KBM-7 (cell line): Measurements from ENCODE around the gene STK4.

ENCODE experiments used
- DNase-seq: peaks from one replicate; pipeline ENCODE4 v3.0.0-alpha.2; 2015
- in situ Hi-C: fragments of 300-500 bp; cut with MboI; formaldehyde crosslinking; loops from 2 replicates; pipeline ENCODE4 v1.14.3; 2020; ENCODE audit warnings: low sequenced_read_pairs, low pct_unique_long_range_greater_than_20kb, mixed read lengths

STK4 gene

DNA sequence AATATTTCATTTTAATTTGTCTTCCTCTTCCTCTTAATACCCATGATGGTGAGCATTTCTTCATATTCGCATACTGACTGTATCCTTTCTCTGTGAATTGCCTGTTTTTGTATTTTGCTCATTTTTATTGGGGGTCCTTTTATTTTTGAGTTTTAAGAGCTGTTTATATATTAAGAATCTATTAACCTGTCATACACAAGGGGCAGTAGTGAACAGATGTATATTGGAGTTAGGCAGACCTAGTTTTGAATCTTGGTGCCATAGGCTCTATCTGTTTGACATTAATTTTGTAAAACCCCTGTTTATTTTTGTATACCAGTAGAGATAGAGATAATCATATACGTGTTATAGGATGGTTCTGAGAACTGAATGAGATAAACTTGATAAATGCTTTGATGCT lies 151.7 kb downstream of the STK4 start:
- DNase-seq, result no peak
- in situ Hi-C loops, result no loop called here

DNA sequence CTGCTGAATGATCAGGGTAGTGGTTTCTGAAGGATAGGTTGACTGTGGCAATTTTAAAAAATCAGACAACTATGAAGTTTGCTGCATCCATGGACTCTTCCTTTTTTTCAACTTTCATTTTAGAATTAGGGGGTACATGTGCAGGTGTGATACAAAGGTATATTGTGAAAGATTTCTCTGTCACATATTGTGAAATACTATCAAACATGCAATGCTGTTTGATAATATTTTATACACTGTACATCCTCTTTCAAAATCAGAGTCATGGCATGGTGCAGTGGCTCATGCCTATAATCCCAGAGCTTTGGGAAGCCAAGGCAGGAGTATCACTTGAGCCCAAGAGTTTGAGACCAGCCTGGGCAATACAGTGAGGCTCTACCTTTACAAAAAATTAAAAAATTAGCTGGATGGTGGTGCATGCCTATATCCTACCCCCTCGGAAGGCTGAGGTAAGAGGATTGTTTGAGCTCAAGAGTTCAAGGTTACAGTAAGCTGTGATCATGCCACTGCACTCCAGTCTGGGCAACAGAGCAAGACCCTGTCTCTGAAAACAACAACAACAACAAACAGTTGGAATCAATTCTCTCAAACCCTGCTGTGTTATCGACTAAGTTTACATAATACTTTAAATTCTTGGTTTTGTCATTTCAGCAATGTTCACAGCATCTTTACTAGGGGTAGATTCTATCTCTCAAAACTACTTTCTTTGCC lies 153.4 kb downstream of the STK4 start:
- in situ Hi-C loops, result no loop called here
- no peak for DNase-seq

DNA sequence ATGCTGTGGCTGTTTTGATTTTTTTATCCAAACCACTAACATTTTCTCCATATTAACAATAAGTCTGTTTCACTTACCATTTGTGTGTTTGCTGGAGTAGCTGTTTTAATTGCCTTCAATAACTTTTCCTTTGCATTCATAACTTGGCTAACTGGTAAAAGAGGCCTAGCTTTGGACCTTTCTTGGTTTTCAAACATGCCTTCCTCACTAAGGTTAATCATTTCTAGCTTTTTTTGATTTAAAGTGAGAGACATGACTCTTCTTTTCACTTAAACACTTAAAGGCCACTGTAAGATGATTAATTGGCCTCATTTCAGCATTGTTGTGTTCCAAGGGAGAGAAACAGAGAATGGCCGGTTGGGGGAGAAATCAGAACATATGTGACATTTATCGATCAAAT lies 155.1 kb downstream of the STK4 start:
- in situ Hi-C loops, result no loop called here
- DNase-seq, result no peak

DNA sequence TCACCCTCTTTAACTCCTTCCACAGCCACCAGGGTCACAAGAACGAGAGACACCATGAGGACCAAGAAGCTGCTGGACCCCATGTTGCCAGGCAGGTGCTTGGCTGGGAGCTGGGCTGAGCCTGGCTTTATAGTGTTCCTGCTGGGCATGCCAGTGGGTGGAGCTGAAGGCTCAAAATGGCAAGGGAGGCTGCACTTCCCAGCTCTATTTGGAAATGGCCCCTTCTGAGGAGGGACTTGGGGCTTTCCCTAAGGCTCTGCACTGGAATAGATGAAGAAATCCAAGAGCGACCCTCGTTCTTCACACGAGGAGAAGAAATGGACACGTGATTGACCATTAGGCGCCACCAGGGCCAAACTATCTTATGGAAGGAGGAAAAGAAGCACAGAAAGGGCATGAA lies 158.1 kb downstream of the STK4 start, which contains the start of gene WFDC12:
TSS of gene WFDC12 (minus strand) at position 101 of the 400 bp plus-strand sequence. CDS start at position 83, 18 bp downstream.
- no peak for DNase-seq
- in situ Hi-C loops, result no loop called here

DNA sequence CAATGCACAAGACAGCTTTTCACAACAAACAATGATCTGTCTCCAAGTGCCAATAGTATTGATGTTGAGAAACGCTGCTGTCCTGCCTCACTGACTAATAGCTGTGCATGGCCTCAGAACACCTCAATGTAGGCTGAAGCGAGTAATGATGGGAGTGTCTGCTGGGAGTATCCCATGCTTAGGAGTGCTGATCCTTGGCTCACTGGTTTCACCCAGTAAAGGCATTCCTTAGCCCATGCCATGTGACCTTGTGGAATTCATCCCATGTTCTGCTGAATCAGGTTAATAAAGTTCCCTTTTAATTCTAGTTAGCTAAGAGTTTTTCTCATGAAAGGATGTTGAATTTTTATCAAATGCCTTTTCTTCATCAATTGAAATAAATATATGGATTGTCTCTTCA lies 161.8 kb downstream of the STK4 start:
- no peak for DNase-seq
- in situ Hi-C loops, result no loop called here
